NCI-H82 treated with DMSO at 0.1 percent for 48 hours (cell line): ENCODE measurements around the gene TIMM50.
A peak's percentile ranks its signal among the peaks of the same experiment; 100 is the strongest.

Experiments
- DNase-seq: peaks from one replicate; lab custom pipeline; 2025; ENCODE audit not compliant: unreplicated experiment; lab: John Stamatoyannopoulos, UW

TIMM50 gene

GRCh38 chr19:39498798-39499642 lies 18.4 kb downstream of the TIMM50 start, which contains the start of gene DLL3:
DLL3 (plus strand) TSS chr19:39498947; CDS start chr19:39498975, 28 bp downstream.
- peak; percentile 68 for DNase-seq

GRCh38 chr19:39499932-39500331 lies 19.3 kb downstream of the TIMM50 start:
- DNase-seq = no peak

- DNase-seq = no peak
These were observed 19.9 kb downstream of the TIMM50 start for GRCh38 chr19:39500543-39500942.

- no peak for DNase-seq
These were observed 20.7 kb downstream of the TIMM50 start for GRCh38 chr19:39501340-39501739.

- no peak for DNase-seq
These were observed 22.2 kb downstream of the TIMM50 start for GRCh38 chr19:39502640-39503417.

GRCh38 chr19:39506598-39506943 lies 25.9 kb downstream of the TIMM50 start:
- no peak for DNase-seq

GRCh38 chr19:39506944-39507714 lies 26.5 kb downstream of the TIMM50 start:
- peak; percentile 67 for DNase-seq

- no peak for DNase-seq
These were observed 27.2 kb downstream of the TIMM50 start for GRCh38 chr19:39507715-39508364.

GRCh38 chr19:39508629-39509028 lies 28.0 kb downstream of the TIMM50 start:
- DNase-seq = no peak

GRCh38 chr19:39509233-39509632 lies 28.6 kb downstream of the TIMM50 start:
- no peak for DNase-seq

GRCh38 chr19:39512988-39513387 lies 32.4 kb downstream of the TIMM50 start:
- DNase-seq = no peak

- no peak for DNase-seq
These were observed 34.4 kb downstream of the TIMM50 start, which contains the start of gene SELENOV for GRCh38 chr19:39514840-39515550. SELENOV (plus strand) TSS chr19:39515139; CDS start chr19:39515213, 74 bp downstream.

- no peak for DNase-seq
These were observed 35.0 kb downstream of the TIMM50 start for GRCh38 chr19:39515551-39516191.

- no peak for DNase-seq
These were observed 35.6 kb downstream of the TIMM50 start for GRCh38 chr19:39516270-39516669.

- no peak for DNase-seq
These were observed 36.8 kb downstream of the TIMM50 start for GRCh38 chr19:39517432-39517831.

- DNase-seq = no peak
These were observed 37.8 kb downstream of the TIMM50 start for GRCh38 chr19:39518458-39518857.

- DNase-seq = no peak
These were observed 38.3 kb downstream of the TIMM50 start for GRCh38 chr19:39518975-39519374.

GRCh38 chr19:39520541-39521484 lies 40.2 kb downstream of the TIMM50 start:
- DNase-seq = no peak

- peak; percentile 69 for DNase-seq
These were observed 43.9 kb downstream of the TIMM50 start for GRCh38 chr19:39524495-39524894.
